DMS153 treated with DMSO at 0.1 percent for 48 hours (cell line): ENCODE measurements around the gene ZNF575.

Experiments used
- DNase-seq: peaks from one replicate; lab custom pipeline; 2025; ENCODE audit not compliant: unreplicated experiment; lab: John Stamatoyannopoulos, UW

Gene ZNF575

GRCh38 chr19:43569657-43570056 lies 36.7 kb downstream of the ZNF575 start:
- no peak for DNase-seq

- DNase-seq, result no peak
Measured at GRCh38 chr19:43570174-43570791, 37.3 kb downstream of the ZNF575 start.

- peak; percentile 84 for DNase-seq
Measured at GRCh38 chr19:43572171-43572588, 39.2 kb downstream of the ZNF575 start.

GRCh38 chr19:43574424-43575155 lies 41.6 kb downstream of the ZNF575 start:
- DNase-seq, result no peak

GRCh38 chr19:43575156-43575950 lies 42.4 kb downstream of the ZNF575 start, which contains the start of the genes PINLYP and XRCC1:
TSS of gene PINLYP (plus strand) at chr19:43575801. CDS start at chr19:43577192, 1,391 bp downstream.
TSS of gene XRCC1 (minus strand) at chr19:43575527. CDS start at chr19:43575458, 69 bp downstream.
- DNase-seq, result peak; percentile 96

GRCh38 chr19:43575955-43576878 lies 43.2 kb downstream of the ZNF575 start:
- no peak for DNase-seq

GRCh38 chr19:43578787-43579186 lies 45.8 kb downstream of the ZNF575 start:
- no peak for DNase-seq

- no peak for DNase-seq
Measured at GRCh38 chr19:43581467-43581866, 48.5 kb downstream of the ZNF575 start.

GRCh38 chr19:43582495-43582894 lies 49.5 kb downstream of the ZNF575 start:
- DNase-seq, result no peak

GRCh38 chr19:43584484-43584883 lies 51.5 kb downstream of the ZNF575 start:
- no peak for DNase-seq
